ENCODE data around the gene CDC42EP2. TPM values are rescaled to one million over a fixed set of nuclear protein-coding genes. Genes with fewer than 3 reads are reported as not detected.

Gene CDC42EP2
- total and polyA plus RNA-seq, 2 donors (not counting 3 experiments of a cell fraction or from before 2014, with no cell fraction given), result 23.9 to 26.4 TPM

DNA sequence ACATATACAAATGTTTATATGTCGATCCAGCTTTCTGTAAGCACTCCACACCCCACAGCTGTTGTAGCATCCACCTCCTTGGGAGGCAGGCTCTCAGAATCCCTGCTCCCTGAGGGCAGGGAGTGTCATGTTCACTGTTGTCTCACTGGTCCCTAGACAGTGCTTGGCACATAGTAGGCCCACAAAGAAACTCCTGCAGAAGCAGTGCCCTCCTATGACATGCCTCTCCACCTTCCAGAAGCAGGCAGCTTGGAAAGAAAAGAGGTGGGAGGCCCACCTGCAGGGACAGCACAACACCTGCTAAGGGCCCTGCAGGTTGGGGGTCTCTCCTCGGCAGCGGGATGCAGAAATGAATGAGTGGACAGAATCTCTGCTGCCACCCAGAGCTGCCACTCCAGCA, 11.1 kb upstream of the CDC42EP2 start:
- no peaks in the 10 kb centered on the region for H3K9me3 ChIP-seq (replicated peaks; ENCODE audit: control insufficient read depth, insufficient read depth, low read length)
- FAIRE-seq, result no peak
- peaks cover 10% of the 10 kb centered on the region for H3K4me1 ChIP-seq (ENCODE audit: control insufficient read depth, extremely low read depth, insufficient read depth, low read length)
- ChIA-PET CTCF (interaction anchor here (0.9 to 1.3 kb wide), 2 partner anchors 12 to 26 kb away, joined by 3 to 4 read pairs; no protein-coding TSS in a partner anchor), POLR2A (no interaction called here)
- H3K4me3 ChIP-seq (replicated peaks in 1 of 3; ENCODE audit: insufficient read depth in 1 of 3, low read depth in 1 of 3, low read length in 3 of 3), result no peak overlapping the region
- H3K9me1 ChIP-seq (replicated peaks; ENCODE audit: control insufficient read depth, extremely low read depth, insufficient read depth, low read length), result no peaks in the 10 kb centered on the region
- dilution Hi-C loops (cut with MboI; ENCODE audit: extremely low pct_ligation_motif_present, low sequenced_read_pairs), result no loop called here
- intact Hi-C loops (cut with micrococcal nuclease), result no loop called here
- H3K27me3 ChIP-seq (ENCODE audit: control insufficient read depth in 2 of 2, insufficient read depth in 2 of 2, low read length in 2 of 2), result no peaks in the 10 kb centered on the region
- H3K36me3 ChIP-seq (ENCODE audit: control insufficient read depth in 2 of 2, extremely low read depth in 1 of 2, insufficient read depth in 2 of 2, low read length in 2 of 2), result no peaks in the 10 kb centered on the region
- no peak overlapping the region for H2AFZ ChIP-seq (ENCODE audit: low read depth, low read length)
- no peak overlapping the region for H3K27ac ChIP-seq (ENCODE audit: insufficient read depth, low read depth, low read length)
- H3K4me2 ChIP-seq (ENCODE audit: insufficient read depth, low read length), result no peak overlapping the region
- H4K20me1 ChIP-seq (replicated peaks; ENCODE audit: control insufficient read depth, extremely low read depth, insufficient read depth, low read length), result no peaks in the 10 kb centered on the region
- DNase-seq (ENCODE audit: low read depth, low spot score), result no peak
- BruUV-seq (replicated peaks), result no TSS peak
- no peak overlapping the region for H3K9ac ChIP-seq (replicated peaks; ENCODE audit: extremely low read depth, insufficient read depth, low read length)
- no peak for TF ChIP-seq JUN (IDR thresholded peaks at IDR 0.05; ENCODE audit: borderline replicate concordance, insufficient read depth, insufficient read length, low read depth)
- no peak for TF ChIP-seq GATA2 (IDR thresholded peaks at IDR 0.05; ENCODE audit: insufficient read depth, insufficient read length, low read depth, low read length)
- TF ChIP-seq FOS (IDR thresholded peaks at IDR 0.05; ENCODE audit: borderline replicate concordance, insufficient read depth, low read length), result no peak
- TF ChIP-seq POLR2A (IDR thresholded peaks at IDR 0.05; ENCODE audit: low read depth, low read length), result no peak
- no peak for TF ChIP-seq EZH2 (IDR thresholded peaks at IDR 0.05; ENCODE audit: borderline replicate concordance, low read depth, low read length, severe bottlenecking)
- TF ChIP-seq POLR2AphosphoS5 (IDR thresholded peaks at IDR 0.05; ENCODE audit: insufficient read depth, low read depth, low read length), result no peak
- TF ChIP-seq, protein P1, sequence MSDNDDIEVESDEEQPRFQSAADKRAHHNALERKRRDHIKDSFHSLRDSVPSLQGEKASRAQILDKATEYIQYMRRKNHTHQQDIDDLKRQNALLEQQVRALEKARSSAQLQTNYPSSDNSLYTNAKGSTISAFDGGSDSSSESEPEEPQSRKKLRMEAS (IDR thresholded peaks at IDR 0.05; ENCODE audit: insufficient read depth, insufficient read length), result no peak
- H3K79me2 ChIP-seq (ENCODE audit: control insufficient read depth, insufficient read depth, low read length), result no peaks in the 10 kb centered on the region

DNA sequence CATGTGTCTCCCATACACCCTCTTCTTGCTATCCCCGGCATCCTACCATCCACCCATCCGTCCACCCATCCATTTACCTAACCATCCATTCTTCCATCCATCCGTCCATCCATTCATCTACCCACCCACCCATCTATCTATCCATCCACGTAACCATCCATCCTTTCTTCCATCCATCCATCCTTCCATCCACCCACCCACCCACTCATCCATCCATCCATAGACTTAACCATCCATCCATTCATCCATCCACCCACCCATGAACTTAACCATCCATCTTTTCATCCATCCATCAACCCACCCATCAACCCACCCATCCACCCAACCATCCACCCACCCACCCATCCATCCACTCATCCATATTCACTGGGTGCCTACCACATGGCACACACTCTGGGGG, 10.6 kb upstream of the CDC42EP2 start:
- H2AFZ ChIP-seq (ENCODE audit: low read depth, low read length), result no peak overlapping the region
- dilution Hi-C loops (cut with MboI; ENCODE audit: extremely low pct_ligation_motif_present, low sequenced_read_pairs), result no loop called here

More for the DNA sequence above, 10.6 kb upstream of the CDC42EP2 start:
- H4K20me1 ChIP-seq (replicated peaks; ENCODE audit: control insufficient read depth, extremely low read depth, insufficient read depth, low read length), result no peaks in the 10 kb centered on the region
- H3K27ac ChIP-seq (ENCODE audit: insufficient read depth, low read depth, low read length), result no peak overlapping the region
- intact Hi-C loops (cut with micrococcal nuclease), result no loop called here
- no peaks in the 10 kb centered on the region for H3K9me1 ChIP-seq (replicated peaks; ENCODE audit: control insufficient read depth, extremely low read depth, insufficient read depth, low read length)
- TF ChIP-seq, protein P2, sequence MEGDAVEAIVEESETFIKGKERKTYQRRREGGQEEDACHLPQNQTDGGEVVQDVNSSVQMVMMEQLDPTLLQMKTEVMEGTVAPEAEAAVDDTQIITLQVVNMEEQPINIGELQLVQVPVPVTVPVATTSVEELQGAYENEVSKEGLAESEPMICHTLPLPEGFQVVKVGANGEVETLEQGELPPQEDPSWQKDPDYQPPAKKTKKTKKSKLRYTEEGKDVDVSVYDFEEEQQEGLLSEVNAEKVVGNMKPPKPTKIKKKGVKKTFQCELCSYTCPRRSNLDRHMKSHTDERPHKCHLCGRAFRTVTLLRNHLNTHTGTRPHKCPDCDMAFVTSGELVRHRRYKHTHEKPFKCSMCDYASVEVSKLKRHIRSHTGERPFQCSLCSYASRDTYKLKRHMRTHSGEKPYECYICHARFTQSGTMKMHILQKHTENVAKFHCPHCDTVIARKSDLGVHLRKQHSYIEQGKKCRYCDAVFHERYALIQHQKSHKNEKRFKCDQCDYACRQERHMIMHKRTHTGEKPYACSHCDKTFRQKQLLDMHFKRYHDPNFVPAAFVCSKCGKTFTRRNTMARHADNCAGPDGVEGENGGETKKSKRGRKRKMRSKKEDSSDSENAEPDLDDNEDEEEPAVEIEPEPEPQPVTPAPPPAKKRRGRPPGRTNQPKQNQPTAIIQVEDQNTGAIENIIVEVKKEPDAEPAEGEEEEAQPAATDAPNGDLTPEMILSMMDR (IDR thresholded peaks at IDR 0.05; ENCODE audit: extremely low read depth in 1 of 2, insufficient read depth in 1 of 2, low read depth in 1 of 2, low read length in 2 of 2), result no peak
- TF ChIP-seq EZH2 (IDR thresholded peaks at IDR 0.05; ENCODE audit: borderline replicate concordance, low read depth, low read length, severe bottlenecking), result no peak
- no peak overlapping the region for H3K9ac ChIP-seq (replicated peaks; ENCODE audit: extremely low read depth, insufficient read depth, low read length)
- peaks cover 16% of the 10 kb centered on the region for H3K4me1 ChIP-seq (ENCODE audit: control insufficient read depth, extremely low read depth, insufficient read depth, low read length)
- CTCF ChIA-PET, result interaction anchor here (1.3 kb wide), 1 partner anchor 12 kb away, joined by 3 read pairs; no protein-coding TSS in a partner anchor
- no peaks in the 10 kb centered on the region for H3K27me3 ChIP-seq (ENCODE audit: control insufficient read depth in 2 of 2, insufficient read depth in 2 of 2, low read length in 2 of 2)
- no peak overlapping the region for H3K4me2 ChIP-seq (ENCODE audit: insufficient read depth, low read length)
- no peak for DNase-seq (ENCODE audit: low read depth, low spot score)
- H3K4me3 ChIP-seq (replicated peaks in 1 of 3; ENCODE audit: insufficient read depth in 1 of 3, low read depth in 1 of 3, low read length in 3 of 3), result no peak overlapping the region
- H3K36me3 ChIP-seq (ENCODE audit: control insufficient read depth in 2 of 2, extremely low read depth in 1 of 2, insufficient read depth in 2 of 2, low read length in 2 of 2), result no peaks in the 10 kb centered on the region
- FAIRE-seq, result no peak
- POLR2A ChIA-PET, result no interaction called here
- H3K9me3 ChIP-seq (replicated peaks; ENCODE audit: control insufficient read depth, insufficient read depth, low read length), result no peaks in the 10 kb centered on the region
- no TSS peak for BruUV-seq (replicated peaks)
- no peaks in the 10 kb centered on the region for H3K79me2 ChIP-seq (ENCODE audit: control insufficient read depth, insufficient read depth, low read length)

Data from endothelial cell of umbilical vein (primary cell).